Limb (tissue), 2 donors: ENCODE results near the gene RSPH3.
"Not testable (repeated sequence)": the region's sequence is repeated elsewhere in the genome, so short reads cannot be mapped to it uniquely, and the experiment has no call there.

Experiments
- DNase-seq, 2 donors: peaks; one replicate each; pipeline ENCODE4 v3.0.0-alpha.2; 2016; ENCODE audit errors: extremely low spot score in 2 of 2

Gene RSPH3

DNA sequence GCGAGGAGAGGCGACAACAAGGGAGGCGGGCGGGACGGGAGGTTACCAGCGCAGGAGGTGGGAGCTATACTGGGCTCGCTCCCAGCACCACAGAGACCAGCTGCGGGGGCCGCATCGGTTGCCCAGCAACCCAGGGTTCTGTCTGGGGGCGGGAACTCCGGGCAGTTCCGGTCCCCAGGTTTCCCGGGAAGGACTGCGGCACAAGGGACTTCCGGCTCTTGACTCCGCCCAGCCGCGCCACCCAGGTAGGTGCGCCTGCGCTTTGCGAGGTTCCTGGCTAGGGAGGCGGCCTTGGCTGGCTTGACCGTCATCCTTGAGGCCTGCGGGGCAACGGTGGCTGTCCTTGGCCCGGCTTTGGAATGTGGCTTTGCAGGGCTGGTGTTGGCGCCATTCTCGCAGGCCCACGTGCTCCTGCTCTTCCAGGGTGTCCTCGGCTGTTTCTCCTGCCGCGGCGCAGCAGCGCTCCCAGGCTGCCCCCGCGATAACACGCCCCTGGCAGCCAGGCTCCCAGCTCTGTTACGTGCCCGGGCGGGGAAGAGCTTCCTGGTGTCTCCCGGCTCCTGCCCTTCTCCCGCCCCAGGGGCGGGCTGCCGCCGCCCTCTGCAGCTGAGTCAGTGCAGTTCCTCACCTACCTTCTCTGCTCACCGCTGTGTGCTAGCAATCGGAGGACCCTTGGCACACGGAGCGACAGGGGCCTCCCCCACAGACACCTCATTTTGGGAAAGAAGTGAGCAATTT is at the start of gene RSPH3:
Gene RSPH3 (minus strand): TSS at position 537 of the 738 bp plus-strand sequence. CDS start 652 bp downstream, outside the sequence.
- DNase-seq = peak; percentile 93 to 96

- DNase-seq = no peak
These were observed 48.1 kb upstream of the RSPH3 start for GRCh38 chr6:159047891-159048685.

- no peak for DNase-seq
These were observed 45.8 kb upstream of the RSPH3 start for GRCh38 chr6:159045801-159046200.

- DNase-seq = no peak
These were observed 45.1 kb upstream of the RSPH3 start, which contains the start of gene TAGAP for GRCh38 chr6:159044899-159045727. TSS of gene TAGAP (minus strand) at chr6:159044991. CDS start at chr6:159044146, 845 bp downstream.

GRCh38 chr6:159043947-159044346 is 43.9 kb upstream of the RSPH3 start:
- no peak for DNase-seq

- no peak for DNase-seq
These were observed 43.2 kb upstream of the RSPH3 start for GRCh38 chr6:159043251-159043650.

- no peak for DNase-seq
These were observed 42.8 kb upstream of the RSPH3 start for GRCh38 chr6:159042826-159043181.

DNA sequence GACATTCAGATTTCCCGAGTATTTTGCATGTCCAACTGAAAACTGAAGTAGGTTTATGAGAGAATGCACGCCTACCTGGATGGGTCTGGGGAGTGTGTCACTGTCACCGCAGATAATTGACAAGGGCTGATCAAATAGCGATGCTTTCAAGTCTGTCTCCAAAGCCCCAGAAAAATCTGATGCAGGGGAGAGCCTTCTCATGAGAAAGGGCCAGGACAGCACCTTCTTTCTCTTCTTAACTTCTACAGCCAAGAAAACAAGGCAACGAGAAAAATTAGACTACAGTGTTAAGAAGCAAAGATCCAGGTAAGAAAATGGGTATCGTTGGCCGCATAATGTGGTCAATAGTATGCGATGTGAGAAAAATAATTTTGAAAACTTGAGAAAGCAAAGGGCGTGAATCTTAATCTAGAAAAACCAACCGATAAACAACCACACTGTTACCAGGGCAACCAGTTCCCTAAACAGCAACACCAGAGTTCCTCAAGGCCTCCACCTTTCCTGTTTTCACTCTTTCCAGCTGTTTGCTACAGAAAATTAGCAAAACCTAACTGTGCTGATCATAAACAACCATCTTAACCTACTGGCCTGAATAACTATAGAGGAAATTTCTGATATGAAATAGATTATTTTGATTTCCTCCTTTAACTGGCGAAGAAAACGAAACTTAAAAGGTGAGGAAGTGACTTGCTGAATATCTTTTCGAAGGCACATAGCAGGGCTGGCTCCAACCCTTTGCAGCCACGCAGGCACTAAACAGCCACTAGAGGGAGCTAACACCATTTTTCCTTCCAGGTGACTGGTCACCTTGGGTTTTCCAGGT is 42.2 kb upstream of the RSPH3 start:
- peak in 1 of 2 donors; percentile 67 for DNase-seq

GRCh38 chr6:159041181-159041580 is 41.2 kb upstream of the RSPH3 start:
- DNase-seq = no peak

DNA sequence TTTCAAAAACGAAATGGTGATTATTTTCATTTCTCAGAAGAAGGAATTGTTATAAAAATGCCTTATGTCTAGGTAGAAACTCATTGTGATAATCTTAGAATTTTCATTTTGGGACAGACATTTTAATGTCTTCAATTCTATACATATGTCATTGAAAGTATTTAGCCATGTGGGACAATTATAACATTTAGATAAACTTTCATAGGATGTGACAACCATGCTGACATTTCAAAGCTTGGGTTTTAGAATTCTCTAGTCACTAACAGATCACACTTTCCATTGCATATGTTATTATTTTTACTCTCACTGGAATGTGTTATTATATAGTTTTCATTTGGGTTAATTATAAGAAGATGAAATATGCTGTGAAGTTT is 39.9 kb upstream of the RSPH3 start:
- DNase-seq = no peak

DNA sequence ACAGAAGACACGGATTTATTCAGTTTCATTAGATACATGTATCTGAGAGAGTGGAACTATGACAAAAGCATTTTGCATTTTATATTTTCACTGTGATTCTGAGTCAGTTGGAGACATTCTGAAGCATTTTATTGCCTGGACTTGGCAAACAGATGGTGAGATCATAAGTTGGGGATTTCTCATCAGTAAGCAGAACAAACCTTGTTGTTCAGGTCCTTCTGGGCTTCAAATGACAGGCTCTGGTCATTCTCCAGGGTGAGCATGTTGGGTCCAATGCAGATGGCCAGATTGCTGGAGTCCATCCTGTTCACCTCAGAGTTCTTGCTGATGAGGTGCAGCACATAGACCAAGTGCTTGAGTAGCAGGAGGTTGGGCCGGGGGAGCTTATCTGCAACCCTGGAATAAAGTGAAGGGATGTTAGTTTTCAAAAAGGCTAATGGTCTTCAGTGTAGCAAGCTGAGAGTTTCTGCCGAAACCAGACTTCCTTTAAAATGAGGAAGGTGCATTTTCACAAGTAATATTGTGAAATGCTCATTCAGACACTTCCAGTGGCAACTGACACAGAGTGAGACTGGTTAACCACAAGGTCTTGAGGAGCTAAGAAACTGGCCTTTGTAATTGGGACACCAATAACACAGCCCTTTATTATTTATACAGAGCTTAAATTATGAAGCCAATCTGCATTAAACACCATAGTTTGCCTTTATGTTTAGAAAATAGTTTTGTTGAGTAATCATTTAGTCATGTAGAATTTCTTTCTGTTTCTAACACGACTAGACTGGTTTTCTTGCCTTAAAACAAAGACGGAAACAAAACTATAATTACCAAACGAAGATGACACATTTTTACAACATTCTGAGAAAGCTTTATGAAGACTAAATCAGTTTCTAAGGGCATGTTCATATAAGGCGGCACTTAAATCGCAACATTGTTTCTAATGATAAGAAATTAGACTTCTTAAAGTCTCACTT is 39.2 kb upstream of the RSPH3 start:
- peak in 1 of 2 donors; percentile 27 for DNase-seq

GRCh38 chr6:159038318-159038717 is 38.3 kb upstream of the RSPH3 start:
- DNase-seq = not testable (repeated sequence)

- DNase-seq = no peak
These were observed 37.8 kb upstream of the RSPH3 start for GRCh38 chr6:159037756-159038290.

- DNase-seq = no peak
These were observed 36.7 kb upstream of the RSPH3 start for GRCh38 chr6:159036673-159037072.

DNA sequence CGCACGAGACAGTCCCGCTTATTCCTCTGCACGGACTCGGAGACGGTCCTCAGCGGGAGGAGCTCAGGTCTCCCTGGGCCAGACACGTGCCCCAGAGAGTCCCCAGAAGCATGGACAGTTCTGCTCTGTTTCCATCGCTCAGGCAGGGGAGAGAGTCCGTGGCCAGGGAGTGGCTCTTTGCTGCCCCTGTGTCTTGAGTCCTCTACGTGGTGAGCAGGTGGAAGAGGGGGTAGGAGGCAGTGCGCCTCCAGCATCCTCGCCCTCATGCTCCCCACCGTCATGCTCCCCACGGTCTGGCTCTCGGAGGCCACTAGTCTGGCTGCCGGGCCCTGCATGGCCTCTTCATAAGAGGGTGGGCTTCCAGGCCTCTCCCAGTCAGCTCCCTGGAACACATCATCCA is 35.9 kb upstream of the RSPH3 start:
- no peak for DNase-seq

GRCh38 chr6:159033160-159034049 is 33.4 kb upstream of the RSPH3 start:
- no peak for DNase-seq

DNA sequence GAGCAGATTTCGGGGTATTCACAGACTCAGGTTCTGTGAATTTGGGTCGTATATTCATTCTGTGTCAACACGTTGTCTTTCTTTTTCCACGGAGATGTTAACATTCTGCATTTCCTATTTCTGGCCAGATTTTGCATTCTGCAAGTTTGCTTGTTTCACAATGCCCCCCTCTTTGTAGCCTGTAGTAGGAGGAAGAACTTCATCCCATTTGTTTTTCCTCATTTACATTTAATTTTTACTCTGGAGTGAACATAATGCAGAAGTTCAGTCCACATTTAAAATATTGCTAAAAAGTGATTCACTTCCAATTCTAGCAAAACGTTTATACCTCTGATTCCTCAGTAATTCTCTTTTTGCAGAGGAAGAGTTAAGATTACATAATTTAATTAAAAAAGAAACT is 31.8 kb upstream of the RSPH3 start:
- DNase-seq = no peak

DNA sequence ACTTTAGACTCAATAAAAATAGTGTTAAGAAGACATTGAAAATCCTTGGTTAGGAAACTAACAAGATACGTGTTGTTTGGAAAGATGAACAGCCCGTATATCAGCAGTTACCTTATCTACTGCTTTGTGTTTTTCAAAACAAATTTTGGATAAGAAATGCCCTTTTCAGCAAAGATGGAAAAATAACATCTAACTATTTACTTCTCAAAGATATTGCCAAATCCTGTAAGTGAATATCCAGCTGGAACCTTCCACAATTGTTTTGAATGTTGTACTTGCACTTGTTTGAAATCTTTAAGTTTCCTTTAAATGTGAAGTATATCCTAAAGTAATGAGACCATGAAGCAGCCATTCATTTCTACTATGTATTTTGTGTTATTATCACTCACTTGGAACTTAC is 30.2 kb upstream of the RSPH3 start:
- DNase-seq = no peak

DNA sequence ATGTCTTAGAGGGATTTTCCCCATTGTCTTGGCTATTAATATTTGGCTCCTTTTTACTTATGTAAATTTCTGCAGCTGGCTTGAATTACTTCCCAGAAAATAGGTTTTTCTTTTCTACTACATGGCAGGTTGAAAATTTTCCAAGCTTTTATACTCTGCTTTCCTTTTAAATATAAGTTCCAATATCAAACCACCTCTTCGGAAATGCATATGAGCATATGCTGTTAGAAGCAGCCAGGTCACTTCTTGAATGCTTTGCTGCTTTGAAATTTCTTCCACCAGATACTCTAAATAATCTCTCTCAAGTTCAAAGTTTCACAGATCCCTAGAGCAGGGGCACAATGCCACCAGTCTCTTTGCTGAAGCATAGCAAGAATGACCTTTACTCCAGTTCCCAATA is 25.2 kb upstream of the RSPH3 start:
- not testable (repeated sequence) for DNase-seq
